Glomerular visceral epithelial cell (primary cell): ENCODE results near the gene EVC2.
"Not testable (repeated sequence)": the region's sequence is repeated elsewhere in the genome, so short reads cannot be mapped to it uniquely, and the experiment has no call there.

Source experiments
- DNase-seq: peaks from one replicate; pipeline ENCODE4 v3.0.0-alpha.2; 2016; ENCODE audit errors: extremely low spot score

The EVC2 gene

DNA sequence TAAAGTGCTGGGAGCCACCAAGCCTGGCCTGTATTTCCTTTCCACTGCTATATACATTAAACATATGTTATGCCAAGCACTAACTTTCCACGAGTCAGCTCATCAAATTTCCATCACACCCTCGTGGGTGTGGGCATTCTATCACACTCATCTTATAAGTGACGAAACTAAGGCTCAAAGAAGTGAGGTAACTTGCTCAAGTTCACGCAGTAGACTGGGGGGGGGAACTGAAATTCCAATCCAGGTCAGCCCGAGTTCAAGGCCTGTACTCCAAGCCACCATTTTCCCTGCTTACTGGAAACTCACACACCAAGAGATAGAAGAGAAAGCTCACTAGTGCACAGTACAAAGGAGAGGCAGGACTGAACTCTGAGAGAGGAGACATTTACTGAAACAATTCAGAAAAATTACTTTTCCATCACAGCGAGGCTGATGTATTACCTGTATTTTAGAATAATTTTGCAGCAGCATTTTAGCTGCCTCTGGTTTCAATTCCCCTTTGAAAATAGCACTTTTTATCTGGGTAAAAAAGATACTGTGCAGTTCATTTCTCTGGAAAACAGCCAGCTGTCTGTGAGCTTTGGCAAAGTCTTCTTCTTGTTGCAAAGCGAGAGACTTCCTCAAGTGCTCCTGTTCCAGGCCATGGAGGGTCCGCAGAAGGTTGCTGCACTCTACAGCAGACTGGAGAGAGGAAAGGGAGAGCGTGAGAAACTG is 76.8 kb downstream of the EVC2 start:
- DNase-seq = no peak

DNA sequence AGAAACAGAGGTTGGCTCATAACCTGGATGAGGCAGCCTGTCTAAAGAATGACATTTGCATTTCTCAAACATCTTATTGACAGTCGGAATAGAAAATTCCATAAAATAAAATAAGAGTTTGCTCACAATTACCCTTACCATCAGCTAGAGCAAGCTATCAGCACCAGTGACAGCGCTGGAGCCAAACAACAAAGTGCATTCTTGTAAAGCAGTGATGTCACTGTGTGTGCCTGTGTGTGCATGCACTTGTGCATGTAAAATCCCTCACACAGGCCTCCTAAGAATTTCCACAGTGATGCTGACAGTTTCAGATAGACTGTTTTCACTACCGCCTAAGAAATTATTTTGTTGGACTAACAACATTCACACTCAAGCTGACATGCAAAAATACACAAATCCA is 77.6 kb downstream of the EVC2 start:
- no peak for DNase-seq

DNA sequence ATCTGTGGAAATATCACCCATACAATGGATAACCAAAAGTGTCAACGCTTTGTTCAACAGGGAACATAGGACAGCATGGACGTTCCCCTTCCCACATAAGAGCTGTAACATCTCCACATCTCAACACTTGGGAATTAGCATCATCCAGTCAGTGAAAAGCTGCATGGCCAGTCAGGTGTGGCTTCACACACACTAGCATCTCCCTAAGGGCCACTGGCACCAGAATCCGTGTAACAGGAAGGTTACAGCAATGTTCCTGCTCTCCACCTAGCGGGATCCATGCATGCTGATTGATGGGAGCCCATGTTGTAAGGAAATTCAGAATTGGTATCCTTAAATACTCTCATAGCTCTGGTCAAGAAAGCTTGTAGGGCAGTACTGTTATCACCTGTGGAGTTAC is 78.8 kb downstream of the EVC2 start:
- no peak for DNase-seq

DNA sequence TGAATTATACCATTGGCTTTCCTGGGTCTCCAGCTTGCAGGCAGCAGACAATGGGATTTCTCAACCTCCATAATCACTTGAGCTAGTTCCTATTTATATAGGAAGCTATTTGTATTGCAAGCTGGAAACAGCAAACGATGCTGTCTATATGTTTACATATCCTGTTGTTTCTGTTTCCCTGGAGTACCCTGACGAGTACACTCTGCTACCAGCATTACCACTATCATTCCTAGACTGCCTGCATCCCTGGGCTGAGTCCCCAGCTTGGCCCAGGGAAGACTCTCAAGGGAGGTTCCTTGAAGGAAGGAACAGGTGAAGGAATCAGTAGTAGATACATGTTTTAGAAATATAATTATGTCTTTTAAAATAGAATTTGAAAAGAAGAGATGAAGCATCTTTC is 81.4 kb downstream of the EVC2 start:
- DNase-seq = no peak

DNA sequence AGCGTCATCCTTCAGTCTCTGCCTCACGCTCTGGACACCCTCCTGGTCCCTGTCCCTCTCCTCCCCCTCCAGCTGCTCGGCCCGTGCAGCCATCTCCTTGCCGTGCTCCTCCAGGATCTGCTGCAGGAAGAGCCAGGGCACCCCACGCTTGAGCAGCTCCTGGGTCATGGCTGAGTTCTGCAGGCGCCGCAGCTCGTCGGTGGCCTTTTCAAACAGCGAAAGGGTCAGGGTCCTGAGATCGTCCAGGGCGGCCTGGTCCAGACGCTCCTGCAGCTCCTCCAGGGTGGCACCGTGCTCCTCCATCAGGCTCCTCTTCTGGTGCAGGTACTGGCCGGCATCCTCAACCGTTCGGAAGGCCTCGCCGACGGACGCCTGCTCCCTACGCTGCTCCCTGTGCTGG is 85.8 kb downstream of the EVC2 start:
- no peak for DNase-seq

DNA sequence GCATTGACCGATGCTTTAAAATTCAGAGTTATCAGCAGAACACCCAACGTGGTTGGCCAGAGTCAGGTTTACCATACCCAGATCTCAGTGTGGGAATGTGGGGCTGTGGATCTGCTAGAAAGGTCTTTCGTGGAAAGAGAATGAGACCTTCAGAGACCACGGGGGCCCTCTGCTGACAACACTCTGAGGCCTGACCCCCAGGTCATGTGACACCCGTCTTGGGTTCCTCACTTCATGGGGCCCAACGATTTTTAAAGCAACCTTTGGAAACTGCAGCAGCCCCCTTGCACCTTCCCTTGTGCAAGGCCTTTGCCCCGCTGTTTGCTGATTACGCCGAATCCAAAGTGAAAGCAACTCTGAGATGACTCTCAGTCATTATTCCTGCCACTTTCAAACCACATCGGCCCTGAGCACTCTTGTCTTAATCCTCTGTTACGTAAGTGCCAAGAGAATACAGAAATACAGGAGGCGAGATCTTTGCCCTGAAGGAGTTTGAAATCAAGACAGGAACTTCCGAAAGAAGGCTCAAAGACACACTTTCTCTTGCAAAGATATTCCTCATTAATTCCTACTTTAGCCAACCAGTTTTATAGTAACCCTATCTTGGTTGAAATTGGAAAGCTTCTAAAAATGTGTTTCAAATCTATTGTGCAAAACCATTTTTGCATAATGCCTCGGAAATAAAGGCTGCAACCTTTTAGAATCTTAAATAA is 88.3 kb downstream of the EVC2 start:
- no peak for DNase-seq

DNA sequence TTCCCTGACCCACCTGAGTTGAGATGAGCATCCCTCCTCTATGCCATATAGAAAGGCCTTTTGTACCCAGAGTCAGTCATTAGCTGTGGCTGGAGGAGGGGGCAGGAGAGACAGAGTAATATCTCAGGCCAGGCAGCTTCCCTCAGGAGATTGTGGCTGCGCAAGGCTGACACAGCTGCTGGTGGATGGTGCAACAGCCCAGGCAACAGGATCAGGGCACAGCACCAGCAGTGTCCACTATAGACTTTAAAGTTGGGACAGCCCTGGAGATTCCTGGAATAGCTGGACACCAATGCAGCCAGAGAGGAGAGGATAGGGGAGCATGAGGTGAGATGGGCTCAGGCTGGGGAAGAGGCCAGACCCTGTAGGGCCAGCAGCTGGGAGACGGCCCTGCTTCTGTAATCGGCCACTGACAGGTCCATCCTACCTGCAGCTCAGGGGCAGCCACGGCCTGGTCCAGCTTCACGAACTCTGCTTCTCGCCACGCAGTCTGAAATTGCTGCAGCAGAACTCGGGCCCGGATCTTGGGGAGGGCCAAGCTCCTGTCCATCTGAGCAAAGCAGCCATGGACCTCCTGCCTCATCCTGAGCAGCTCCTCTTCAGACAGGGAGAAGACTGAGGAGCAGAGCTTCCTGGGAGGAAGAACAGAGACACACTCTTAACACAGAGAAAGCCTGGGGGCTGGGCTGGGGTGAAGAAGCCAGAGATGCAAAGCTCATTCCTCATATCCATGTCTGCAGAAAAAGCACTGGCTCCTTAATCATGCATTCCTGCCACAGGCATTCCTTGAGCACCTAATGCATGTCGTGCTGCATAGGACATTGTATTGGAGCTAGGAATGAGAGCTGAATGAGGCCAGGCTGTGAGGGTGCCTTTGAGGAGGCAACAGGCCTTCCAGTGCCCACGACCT is 90.1 kb downstream of the EVC2 start:
- DNase-seq = no peak

DNA sequence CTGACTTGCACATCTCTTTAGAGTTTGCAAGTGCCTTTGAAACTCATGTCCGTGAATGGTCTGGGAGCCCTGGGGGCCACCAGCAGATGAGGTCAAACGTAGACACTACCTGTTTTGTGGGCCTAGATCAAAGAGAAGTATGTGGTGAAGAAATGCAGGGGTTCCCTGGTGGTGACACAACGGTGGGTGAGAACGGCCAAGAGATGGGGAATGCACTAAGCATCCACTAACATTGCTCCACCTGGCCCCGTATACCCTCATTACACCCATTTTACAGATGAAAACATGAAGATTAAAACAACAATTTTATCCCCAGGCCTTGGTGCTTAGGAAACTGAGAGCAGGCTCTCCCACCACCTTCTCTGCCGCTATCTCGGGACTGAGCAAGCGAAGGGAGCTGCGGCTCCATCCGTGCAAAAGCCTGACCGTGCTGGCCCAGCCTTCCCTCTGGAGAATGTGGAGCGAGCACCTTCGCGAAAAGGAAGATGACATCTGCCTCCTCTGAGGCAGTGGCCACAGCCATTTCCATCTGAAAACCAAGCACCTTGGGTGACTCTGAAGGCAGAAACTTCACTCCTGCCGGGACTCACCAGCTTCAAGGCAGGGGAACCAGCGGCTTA is 91.9 kb downstream of the EVC2 start:
- DNase-seq = no peak

DNA sequence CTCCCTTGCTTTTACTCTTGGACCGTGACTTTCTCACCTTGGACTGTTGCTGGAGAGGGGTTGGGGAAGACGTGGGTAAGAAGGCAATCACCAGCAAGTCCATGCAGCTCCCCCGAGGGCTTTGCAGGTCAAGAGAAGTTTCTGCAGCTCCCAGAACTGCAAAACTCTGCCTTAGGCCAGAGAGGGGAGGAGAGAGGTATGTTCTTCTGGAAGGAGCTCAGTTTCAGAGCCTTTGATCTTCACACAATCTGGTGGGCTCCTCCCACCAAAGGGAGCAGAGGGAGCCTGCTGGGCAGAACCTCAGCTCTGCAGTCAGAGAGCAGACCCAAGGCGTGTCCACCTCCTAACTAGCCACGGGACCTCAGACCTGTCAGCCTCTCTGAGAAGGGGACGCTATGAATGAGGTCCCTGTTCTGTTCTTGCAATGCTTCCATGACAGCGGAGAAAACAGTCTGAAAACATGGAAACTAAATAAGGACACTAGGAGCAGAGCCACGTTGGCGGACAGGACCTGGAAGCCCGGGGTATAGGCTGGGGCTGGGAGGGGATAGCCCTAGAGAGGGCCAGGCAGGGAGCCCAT is 92.8 kb downstream of the EVC2 start:
- no peak for DNase-seq

DNA sequence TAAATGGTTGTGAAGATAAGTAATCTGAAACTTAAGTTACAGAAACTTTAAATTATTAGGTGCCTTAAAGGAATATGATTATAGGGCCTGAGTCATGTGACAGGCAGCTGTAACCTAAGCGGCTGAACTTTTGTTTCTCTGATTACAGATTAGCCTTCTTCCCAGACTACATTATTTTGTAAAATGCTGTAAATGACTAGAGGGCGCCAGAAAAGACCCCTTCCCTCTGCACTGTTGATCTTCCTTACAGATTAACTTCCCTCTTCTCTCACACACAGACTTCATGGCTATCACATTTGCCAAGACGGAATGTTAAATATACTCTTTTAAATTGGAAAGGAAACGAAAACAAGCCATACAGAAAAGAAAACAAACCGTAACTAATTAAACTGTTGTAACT is 96.6 kb downstream of the EVC2 start:
- DNase-seq = no peak

DNA sequence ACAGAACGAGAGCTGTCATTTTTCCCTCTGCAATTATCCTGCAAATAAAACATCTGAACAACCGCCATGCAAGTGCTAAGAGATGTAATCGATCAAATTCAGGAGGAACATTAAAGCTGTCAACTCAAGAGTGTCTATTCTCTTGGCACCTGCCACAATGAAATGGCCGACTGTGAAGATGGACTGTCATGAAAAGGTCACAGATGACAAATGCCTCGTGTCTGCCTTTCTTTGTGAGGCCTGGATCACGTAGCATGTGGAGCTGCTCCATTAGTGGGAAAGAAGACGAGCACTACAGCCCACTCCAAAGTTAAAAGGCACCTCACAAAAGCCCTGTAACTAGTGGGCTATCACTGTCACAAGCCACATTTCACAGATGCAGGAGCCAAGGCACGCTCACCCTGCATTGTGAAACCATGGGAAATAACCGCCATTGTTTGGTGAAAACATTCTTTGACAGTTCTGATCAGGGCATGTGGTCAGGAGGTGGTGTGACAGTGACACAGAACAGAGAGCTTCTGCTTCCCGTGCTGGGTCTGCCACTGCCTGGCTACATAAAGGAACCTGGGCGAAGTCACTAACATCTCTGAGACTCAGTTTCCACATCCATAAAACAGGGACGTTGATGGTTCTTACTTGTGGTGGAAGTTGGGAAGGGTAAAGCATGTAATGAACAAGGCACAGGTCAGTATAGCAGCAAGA is 98.9 kb downstream of the EVC2 start:
- DNase-seq = no peak

DNA sequence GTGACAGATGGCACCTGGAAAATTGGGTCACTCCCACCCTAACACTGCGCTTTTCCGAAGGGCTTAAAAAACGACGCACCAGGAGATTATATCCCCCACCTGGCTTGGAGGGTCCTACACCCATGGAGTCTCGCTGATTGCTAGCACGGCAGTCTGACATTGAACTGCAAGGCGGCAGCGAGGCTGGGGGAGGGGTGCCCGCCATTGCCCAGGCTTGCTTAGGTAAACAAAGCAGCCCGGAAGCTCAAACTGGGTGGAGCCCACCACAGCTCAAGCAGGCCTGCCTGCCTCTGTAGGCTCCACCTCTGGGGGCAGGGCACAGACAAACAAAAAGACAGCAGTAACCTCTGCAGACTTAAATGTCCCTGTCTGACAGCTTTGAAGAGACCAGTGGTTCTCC is 114.5 kb downstream of the EVC2 start:
- DNase-seq = not testable (repeated sequence)

DNA sequence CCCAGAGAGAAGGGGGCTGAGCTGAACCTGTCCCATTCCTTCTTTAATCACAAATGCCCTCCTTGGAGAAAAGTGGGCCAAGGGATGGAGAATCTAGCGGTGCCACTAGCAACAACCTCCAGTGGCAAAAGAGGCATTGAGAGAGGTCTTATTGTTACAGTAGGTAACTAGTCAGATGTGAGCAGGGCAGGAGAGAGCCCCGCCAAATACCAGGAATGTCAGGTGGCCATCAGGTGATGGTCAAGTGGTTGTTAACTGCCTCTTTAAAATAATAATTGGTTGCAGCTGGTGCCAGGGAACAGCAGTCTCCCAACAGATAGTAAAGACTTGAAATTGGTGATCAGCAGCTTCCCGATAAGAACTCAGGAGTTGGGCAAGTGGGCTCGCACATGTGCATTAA is 116.1 kb downstream of the EVC2 start:
- DNase-seq = no peak

DNA sequence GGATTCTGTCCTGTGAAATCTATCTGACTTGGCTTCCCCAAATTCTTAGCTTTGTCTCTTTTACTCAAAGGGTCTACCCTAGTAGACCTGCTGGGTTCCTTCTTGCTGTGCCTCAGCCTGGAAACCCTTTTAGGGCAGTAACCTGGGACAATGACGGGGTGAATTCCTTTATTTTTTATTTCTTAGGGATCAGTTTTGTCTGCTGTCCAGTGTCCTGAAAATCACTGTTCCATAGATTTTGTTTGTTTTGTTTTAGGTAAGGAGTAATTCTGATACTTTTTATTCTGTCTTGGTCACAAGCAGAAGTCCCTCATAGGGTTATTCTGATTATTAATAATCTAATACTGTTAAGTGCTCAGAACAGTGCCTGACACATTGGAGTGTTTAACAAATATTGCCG is 118.9 kb downstream of the EVC2 start:
- no peak for DNase-seq

DNA sequence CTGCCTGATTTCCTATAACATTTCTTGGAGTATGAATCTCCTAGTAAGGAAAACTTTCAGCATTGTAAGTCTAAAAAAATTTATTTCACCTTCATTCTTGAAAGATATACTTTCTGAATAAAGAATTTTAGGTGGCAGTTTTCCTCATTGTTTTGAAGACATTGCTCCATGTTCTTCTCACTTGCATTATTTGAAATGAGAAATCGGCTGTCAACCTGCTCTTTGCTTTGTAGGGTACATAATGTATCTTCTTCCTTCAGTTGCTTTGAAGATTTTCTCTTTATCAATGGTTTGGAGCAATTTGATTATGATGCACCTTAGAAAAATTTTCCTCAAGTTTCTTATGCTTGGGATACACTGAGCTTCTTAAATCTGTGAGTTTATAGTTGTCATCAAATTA is 120.3 kb downstream of the EVC2 start:
- no peak for DNase-seq

DNA sequence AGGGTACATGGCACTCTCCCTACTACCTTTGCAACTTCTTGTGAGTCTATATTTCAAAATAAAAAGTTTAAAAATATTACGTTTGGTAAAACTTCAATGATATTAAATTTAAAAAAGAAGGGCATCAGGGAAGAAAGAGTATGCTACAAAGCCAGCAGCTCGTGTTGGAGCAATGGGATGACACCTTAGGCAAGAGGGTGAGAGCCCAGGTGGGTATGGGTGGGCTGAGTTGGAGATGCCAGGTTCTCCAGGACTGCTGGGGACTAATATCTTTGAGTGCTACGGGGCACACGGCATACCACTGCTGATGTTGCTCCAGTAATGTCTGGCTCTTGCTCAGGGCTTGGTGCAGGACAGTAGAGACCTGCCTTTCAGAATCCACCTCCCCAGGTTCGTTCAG is 132.4 kb downstream of the EVC2 start:
- DNase-seq = no peak

DNA sequence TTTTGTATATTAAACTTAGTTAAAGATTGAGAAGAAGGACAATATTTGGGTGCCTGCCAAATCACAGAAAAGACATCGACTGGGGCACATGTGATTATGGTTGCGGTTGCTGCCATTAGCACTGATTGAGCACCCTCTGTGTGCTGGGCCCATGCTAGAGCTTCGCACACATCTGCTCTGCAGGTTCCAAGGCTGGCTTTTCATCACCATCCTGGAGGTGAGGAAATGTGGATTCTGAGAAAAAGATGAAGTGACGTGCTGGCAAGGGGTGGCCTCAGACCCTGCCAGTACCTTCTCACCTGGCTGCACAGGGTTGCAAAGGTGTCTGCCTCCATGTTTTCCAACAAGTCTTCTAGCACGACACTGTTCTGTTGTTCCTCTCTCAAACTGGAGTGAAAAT is 134.0 kb downstream of the EVC2 start:
- DNase-seq = no peak

DNA sequence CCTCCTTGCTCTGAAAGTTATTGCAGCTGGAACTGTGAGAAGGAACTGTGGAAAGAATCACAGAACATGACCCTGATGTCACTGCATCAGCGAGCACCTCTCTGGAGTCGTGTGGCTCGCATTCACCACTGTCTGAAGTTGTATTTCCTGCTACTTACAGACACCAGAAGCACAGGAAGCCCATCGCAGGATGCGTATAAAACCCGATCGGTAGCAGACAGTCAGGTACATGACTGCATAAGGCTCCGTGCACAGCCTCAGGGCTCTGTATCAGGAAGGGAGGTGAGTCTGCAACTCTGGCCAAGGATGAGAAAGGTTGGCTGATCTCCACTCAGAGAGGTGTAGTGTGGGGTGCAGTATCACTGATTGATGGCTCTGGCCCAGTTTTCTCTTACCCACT is 134.4 kb downstream of the EVC2 start:
- no peak for DNase-seq

DNA sequence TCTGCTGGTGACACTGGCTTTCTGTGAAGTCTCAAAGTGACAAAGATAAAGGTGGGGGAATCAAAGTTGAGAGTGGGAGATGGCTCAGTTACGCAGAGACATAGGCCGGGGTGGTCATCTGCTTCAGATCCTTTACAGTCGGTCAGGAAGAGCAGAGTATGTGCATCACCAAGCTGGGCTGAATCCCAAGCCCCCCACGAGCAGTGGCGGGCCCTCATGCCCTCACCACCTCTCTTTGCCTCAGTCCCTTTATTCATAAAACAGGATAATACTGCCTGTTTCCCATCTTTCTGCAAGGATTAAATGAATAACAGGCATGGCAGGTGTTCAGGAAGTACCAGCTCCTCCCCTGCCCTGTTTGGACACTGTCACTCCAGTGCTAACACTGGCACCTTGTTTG is 135.6 kb downstream of the EVC2 start:
- DNase-seq = no peak

DNA sequence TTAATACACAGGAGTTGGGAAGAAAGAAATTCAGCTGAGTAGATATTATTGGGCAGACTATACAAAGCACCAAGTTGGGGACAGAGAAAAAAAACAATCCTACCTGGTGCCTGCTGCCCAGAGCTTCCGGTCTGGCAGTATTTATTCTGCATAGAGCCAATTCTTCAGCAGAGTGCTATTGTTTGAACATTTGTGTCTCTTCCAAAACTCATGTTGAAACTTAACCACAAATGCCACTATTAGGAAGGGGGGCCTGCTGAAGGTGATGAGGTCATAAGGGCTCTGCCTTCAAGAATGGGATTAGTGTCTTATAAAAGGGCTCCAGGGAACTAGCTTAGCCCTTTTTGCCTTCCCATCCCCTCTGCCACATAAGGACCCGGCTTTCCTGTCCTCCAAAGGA is 136.2 kb downstream of the EVC2 start:
- peak; percentile 18 for DNase-seq

DNA sequence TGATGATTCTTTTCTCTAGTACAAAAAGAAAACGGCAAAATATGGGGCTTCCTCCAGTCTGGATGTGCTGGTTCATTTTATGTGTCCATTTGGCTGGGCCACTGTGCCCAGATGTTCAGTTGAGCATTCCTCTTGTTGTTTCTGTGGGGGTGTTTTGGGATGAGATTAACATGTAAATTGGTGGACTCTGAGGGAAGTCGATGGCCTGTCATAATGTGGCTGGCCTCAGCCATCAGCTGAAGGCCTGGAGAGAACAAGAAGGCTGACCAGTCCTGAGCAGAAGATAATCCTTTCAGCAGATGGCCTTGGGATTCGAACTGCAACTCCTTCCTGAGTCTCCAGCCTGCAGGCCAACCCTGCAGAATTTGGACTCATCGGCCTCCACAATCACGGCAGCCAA is 136.7 kb downstream of the EVC2 start:
- no peak for DNase-seq
